NCI-H2227 (cell line): ENCODE results near the gene AKAP6.
A peak's percentile ranks its signal among the peaks of the same experiment; 100 is the strongest.
"Not testable (repeated sequence)": the region's sequence is repeated elsewhere in the genome, so short reads cannot be mapped to it uniquely, and the experiment has no call there.

Experiments used
- DNase-seq: peaks from one replicate; lab custom pipeline; 2025; ENCODE audit not compliant: unreplicated experiment; lab: John Stamatoyannopoulos, UW

The AKAP6 gene

DNA sequence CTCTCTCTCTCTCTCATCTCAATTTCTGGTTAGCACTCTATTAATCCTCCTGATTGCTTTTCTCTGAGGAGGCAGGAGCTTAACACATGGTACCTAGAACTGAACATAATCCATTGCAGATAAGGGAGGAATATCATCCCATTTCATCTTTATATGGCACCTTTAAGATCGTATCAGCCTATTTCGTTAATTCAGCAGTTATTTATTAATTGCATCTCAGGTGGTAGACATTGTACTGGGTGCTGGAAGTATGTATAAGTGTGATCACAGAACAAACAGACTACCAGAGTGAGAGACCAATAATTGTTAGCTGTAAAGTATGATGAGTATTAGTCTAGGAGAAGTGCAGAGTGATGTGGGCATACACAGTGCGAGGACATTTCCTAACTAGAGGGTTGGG is 39.0 kb downstream of the AKAP6 start:
- DNase-seq: no peak

DNA sequence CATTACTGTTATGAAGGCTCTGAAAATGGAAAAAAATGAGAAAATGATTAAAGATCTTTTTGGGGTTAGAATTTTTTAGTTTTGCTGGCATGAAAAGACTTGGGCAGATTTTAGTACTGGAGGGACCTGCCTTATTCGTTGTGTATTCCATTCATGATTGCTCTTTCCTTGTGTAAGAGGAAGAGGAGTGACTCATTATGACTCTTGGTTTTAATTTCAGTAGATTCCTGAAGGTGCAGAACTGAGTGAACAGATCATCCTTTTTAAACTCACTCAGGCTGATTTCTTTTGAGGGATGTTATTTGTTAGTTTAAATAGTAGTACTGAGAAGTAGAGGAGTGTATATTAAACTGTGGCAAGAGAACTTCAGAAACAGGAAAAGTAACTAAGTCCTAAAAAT is 41.6 kb downstream of the AKAP6 start:
- no peak for DNase-seq

DNA sequence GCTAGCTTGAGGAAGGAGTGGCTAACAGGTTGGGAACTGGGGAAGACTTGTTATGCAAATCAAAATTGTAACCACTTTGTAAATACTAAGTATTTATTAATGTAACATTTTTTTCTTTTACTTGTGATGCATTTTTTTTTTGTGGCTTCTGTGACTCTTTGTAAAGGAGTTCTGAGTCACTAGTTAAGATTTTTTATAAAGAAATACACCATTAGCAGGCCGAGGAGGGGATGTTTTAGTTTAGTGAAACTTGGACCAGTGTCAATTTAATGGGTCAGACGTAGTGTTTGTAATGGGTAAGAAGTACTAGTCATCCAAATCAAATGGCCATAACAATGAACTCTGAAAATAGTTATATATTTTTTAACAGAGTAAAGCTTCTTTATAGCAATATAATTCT is 43.1 kb downstream of the AKAP6 start:
- no peak for DNase-seq

DNA sequence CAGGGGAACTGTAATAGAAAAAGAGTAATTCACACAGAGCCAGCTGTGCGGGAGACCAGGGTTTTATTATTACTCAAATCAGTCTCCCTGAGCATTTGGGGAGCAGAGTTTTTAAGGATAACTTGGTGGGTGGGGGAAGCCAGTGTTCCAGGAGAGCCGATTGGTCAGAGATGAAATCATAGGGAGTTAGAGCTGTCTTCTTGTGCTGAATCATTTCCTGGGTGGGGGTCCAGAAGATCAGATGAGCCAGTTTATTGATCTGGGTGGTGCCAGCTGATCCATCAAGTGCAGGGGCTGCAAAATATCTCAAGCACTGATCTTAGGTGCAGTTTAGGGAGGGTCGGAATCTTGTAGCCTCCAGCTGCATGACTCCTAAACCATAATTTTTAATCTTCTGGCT is 44.1 kb downstream of the AKAP6 start:
- not testable (repeated sequence) for DNase-seq

DNA sequence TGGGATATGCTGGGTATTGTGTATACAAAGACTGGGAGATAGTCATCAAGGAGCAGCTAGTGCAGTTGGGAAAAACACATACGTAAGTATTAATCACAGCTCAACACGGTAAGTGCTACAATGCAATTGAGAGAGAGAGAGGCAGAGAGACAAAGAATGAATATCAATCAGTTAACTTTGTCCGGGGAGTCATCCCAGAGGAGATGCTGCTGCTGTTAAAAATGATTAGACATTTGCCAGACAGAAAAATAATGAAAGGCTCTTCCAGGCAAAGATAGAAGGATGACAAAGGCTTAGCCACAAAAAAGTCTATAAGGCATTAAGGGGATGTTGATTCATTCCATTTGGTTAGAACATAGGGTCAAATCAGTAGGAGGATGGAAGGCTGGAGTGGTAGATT is 45.1 kb downstream of the AKAP6 start:
- DNase-seq: no peak

DNA sequence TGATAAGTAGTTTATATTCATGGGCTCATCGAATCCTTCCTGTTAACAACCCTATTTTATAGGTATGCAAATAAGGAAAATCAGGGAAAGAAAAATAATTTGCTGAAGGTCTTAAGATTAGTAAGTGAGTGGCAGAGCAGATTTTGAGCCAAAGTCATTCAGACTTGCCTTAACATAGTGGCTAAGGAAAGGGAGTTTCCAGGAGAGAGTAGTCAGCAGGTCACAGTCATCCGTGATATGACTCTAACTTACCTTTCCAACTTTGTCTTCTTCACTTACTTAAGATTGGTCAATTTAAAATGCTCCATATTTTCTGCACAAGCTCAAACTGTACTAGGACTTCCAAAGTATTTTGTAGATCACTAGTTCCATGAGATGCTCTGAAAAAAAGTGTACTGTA is 46.6 kb downstream of the AKAP6 start:
- no peak for DNase-seq

DNA sequence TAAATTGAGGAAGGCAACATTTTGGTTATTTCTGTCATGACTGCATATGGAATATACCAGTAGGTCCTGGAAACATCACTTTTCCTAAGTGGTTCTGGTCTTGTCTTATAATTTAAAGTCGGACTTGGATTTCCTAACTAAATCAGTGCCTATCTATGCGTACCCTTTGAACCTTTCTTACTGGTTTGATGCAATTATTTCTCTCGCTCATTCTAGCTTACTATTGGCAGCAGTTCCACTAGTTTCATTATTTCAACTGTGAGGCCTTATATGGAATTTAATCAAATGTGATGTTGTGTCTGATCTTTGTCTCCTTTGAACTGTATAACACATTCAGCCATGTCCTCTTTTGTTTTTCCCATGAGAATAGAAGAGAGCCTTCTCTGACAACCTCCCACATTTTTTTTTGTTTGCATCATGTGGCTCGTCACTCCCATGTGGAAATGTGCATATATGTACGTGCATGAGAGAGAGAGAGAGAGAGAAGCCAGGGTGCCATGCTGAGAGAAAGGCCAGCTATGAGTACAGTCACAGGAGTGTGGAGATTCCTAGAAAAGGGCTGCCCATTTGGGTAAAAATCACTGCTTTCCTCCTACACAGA is 48.0 kb downstream of the AKAP6 start:
- DNase-seq: no peak

DNA sequence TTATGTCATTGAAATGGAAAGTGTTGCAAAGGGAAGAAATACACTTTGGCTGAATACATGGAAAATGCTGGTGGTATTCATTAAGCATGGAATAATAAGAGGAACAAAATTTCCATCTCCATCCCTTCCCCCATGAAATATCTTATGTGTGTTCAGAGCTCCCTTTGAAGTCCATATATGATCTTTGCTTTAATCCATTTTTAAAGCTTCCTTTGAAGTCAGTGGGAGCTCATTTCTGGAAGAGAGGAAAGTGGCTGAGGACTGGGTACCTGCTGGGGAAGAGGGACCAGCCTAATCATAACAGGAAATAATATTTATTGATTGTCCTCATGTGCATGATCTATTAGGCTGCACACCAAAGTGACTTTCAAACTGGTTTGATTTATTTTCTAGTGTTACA is 49.2 kb downstream of the AKAP6 start:
- no peak for DNase-seq

DNA sequence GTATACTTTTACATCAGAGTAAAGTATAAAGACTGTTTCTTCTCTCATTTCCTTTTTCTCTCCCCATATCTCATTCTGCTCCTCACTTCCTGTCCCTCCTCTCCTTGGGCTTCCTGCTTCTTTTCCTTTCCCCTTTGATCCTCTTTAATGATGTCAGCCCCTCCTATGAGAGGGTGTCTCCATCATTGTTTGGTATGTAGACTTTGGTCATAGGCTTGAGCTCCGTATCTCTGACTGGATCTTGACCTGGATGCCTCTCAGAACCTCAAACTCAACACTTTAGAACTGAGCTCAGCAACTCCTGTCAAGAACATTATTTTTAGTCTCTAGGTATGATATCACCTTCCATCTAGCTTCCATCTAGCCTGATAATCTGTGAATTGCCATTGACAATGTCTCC is 50.3 kb downstream of the AKAP6 start:
- no peak for DNase-seq

DNA sequence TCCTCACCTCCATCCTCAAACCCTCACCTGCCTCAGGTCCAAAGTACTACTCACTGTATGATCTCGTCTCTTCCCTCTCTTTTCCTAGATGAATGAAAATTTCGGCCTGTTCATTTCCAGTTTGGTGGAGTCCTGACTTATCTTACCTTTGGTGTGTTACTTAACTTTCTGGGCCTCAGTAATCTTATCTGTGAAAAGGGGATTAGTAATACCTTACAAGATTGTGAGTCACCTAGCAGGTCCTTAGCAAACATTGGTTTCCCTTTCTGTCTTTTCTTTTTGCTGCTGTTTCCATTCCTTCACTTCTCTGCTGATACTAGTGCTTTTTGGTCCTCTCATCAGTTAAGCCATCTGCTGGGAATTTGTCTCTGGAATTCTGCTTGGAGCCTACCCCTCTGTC is 52.8 kb downstream of the AKAP6 start:
- DNase-seq: no peak

DNA sequence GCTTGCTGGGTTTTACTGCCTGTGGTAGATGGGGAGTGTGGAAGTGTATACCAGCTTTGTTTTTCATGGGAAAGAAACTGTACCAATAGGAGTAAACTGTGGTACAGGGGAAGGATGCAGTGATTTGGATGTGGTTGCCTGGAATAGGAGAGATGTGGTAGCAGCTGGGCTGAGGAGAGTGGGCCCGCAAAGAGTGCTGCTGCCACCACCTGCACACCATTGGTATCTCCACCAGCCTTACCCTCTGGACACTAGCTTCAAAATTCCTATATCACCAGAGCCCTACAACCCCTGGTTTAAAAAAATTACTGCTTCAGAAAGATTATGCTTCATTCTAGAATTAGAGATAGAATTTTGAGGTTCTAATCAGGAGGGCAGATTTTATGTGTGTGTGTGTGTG is 53.6 kb downstream of the AKAP6 start:
- peak; percentile 30 for DNase-seq

DNA sequence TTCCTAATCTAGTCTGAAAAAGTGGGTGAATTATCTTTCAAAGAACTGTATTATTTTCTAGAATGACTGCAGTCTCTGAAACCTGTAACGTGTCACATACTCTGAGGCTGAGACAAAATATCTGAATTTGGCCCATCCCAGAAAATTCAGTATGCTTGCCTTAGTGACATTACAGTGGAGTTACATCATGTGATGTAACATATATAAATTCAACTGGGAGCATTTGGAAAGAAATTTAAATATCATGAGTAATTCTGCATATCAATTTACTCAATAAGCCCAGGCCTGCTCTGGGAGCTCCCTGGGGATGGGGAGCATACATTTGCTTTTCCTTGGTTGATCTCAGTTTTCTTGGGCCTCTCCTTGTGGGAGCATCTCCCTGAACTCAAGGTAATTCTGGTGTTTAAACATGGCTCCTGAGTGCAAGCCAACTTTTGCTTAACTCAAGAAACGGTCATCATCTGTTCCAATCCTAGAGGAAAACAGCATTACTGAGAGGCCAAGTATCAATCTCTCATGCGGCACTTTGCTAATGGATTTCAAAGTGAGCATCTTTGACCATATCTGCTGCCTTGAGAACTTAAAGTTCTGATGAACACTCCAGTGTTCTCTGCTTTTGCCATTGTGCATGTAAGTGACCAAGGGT is 54.4 kb downstream of the AKAP6 start:
- no peak for DNase-seq

DNA sequence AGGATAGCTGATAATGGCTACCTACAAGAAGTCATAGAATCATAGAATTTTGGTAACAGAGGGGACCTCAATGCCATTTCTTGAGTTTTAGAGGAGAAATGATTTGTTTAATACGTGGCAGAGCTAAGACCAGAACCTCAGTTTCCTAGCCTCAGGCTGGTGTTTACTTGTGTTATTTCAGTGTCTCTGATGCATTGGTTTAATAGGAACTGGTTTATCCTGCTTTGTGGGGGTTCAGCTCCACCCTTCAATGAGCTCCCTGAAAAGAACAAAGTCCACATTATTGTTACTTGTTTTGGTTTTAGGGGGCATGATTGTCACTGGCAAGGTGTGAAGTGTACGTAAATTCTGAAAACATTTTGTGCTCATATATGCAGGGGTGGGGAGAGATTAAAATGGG is 55.4 kb downstream of the AKAP6 start:
- no peak for DNase-seq

DNA sequence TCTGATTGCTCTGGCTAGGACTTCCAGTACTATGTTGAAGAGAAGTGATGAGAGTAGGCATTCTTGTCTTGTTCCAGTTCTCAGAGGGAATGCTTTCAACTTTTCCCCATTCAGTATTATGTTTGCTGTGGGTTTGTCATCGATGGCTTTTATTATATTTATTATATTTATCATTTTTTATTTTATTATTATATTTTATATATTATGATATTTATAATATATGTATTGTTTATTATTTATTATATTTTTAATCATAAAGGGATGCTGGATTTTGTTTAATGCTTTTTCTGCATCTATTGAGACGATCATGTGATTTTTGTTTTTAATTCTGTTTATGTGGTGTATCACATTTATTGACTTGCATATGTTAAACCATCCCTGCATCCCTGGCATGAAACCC is 58.2 kb downstream of the AKAP6 start:
- not testable (repeated sequence) for DNase-seq

DNA sequence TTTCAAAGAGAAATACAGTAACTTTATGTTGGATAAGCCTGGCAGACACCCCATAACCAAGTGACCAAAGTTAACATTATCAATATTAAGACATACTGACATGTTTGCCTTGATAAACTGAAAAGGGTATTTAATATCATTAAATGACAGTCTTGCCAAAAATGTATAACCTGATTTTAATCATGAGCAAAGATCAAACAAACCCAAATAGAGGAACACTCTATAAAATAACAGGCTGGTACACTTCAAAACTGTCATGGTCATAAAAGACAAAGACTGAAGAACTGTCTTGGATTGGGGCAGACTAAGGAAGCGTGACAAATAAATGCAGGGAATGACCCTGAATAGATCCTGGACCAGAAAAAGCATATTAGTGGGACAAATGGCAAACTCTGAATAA is 64.0 kb downstream of the AKAP6 start:
- DNase-seq: no peak

DNA sequence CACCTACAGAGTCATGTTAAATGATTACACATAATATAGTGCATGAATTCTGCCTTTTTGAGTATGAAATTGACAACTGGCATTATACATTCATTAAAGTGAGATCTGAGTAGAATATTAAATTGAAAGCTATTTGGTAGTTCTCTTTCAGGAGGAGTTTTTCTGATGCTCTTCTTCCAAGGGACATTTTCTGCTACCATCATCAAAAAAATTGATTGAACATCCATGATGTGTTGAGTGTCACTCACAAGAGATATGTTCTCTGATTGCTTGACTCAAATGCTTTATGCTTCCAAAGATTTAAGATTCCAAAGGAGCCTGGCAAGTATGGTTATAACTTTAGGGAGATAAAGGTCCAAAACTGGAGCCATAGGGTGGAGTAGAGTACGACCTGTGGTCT is 64.9 kb downstream of the AKAP6 start:
- DNase-seq: no peak

DNA sequence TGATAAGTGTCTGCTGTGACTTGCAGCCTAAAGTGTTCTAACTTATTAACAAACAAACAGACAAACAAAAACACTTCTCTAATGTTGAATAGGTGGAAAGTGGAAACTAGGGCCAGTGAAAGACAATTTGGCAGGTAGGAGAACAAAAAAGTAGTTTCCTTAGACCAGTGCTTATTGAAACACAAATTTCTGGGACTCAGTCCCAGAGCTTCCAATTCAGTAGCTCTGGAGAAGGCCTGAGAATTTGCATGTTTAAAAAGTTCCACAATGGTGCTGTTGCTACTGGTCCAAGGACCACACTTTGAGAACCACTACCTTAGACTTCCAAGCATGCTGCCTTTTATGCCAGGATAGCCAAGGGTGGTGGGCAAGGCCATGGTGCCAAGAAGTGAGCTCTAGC is 67.8 kb downstream of the AKAP6 start:
- no peak for DNase-seq

DNA sequence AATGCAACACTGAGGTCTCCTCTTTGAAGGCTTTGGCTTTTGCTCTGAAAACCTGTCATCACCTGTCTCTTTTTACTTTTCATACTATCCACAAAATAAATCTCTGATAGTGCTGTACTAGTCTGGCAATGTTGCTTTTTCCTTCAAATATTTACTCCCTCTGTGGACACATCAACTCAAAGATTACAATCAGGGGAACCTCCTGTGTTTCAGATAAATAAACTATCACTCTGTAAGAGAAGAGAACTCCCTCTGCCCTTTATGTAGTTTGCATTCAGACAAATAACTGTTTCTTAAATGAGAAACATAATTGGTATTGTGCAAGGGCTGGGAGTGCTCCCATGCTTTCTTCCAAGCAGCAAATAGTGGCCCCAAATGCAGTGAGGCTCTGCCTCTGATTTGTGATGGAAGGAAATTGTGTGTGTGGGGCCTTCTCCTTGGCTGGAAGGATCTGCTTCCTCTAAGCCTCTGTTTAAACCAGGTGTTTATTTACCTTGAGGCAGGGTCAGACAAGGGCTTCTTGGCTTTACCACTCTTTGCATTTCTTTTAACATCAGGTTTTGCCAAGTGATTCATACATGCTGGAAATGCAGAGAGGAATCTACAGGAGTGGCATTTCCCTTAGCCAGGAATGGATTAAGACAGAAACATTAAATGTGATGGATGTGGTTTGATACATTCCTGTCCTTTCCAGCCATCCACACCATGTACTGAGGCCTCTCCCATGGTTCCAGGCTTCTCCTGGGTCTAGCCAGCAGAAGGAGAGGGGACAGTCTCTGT is 69.0 kb downstream of the AKAP6 start:
- DNase-seq: no peak

DNA sequence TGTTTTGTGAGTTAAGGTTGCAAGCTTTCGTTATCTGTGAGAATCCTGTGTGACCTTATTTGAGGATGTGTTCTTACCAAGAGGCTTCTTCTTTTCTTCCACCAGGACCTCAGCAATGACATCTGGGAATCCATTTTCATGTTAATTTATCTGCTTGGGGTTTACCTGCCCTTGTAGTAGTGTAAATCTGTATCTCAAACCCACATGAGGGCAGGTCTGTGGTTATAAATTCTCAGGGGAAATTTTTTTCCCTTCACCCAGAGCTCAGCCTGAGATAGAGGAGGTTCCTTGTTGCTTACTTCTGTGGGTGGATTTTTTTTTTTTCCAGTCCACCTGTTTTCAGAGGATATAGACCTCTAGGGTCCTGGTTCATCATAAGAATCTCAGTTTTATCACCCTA is 70.8 kb downstream of the AKAP6 start:
- no peak for DNase-seq

DNA sequence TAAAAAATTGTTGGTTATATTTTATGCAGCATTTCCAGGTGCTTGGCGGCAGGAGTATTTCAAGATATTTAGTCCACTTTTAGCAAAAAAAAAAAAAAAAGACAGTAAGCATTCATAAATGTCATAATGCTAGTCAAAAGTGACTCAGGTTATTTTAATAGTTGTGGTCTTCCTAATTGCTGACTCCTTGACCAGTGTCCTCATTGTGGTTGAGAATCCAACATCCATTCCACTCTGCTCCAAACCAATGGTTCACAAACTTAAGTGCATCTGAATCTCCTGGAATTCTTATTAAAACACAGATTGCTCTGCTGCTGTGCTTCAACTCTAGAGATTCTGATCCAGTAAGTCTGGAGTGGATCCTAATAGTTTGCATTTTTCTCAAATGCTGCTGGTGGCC is 71.4 kb downstream of the AKAP6 start:
- DNase-seq: no peak

DNA sequence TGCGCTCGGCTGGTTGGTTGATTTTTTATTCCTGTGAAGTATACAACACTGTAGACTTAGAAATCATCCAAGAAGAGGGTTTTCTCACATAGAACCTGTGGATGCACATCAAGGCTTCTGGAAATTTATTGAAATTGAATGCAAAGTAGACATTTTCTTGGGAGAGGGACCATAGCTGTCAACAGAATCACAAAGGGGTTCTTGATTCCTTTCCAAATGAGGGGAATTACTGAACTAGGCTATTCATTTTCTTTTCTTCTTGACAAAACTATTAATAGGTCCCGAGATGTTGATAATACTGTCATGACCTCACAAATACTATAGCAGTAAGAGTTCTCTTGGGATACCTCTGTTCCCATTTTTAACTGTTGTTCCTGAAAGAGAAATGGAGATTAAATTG is 73.9 kb downstream of the AKAP6 start:
- DNase-seq: no peak

DNA sequence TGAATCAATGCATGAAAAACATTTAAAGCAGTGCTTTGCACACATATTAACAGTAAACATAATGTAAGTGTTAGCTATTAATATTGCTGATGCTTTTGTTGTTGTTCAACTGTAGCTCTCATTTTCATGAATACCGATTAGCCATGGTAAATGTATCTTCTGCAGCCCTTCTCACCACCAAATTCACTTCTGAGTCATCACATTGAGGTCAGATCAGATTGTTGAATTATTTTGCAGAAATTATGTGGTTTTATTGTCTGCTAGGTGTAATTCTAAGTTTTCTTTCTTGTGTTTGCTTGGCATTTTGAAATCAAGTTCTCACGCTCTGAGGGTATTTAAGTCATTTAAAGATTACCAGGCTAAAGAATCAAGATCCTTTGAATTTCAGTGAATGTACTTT is 74.6 kb downstream of the AKAP6 start:
- DNase-seq: no peak
